Endothelial cell of umbilical vein (primary cell): Measurements from ENCODE around the gene FHOD3. TPM values are rescaled to one million over a fixed set of nuclear protein-coding genes. Genes with fewer than 3 reads are reported as not detected.

Source experiments
- BruUV-seq: library from RNA; stranded (reverse); fragments of 400-500 nt; replicated peaks from 2 replicates; lab custom pipeline; 2021; lab: Mats Ljungman, UMichigan
- CTCF ChIA-PET: fragments of 300-600, 350-600 bp; sonication (Branson Sonifier 250); formaldehyde crosslinking; loops from one replicate; lab custom pipeline; 2021; ENCODE audit warnings: antibody characterized with exemption, inconsistent platforms; lab: Charles Lee
- POLR2A ChIA-PET: fragments of 300-600, 350-600 bp; sonication (Branson Sonifier 250); formaldehyde crosslinking; loops from one replicate; lab custom pipeline; 2021; ENCODE audit warnings: antibody characterized with exemption, inconsistent platforms; lab: Charles Lee
- DNase-seq: peaks from one replicate; pipeline ENCODE4 v3.0.0-alpha.2; 2011; ENCODE audit warnings: low read depth, low spot score
- FAIRE-seq: peaks from 2 replicates; lab custom pipeline; 2011; peaks lifted over from hg19 to GRCh38; lab: Jason Lieb, UNC
- H2AFZ ChIP-seq: 2 replicates; pipeline ENCODE4 v1.6.0; 2012; ENCODE audit warnings: low read depth, low read length, control low read depth, inconsistent platforms
- H3K27ac ChIP-seq: 2 replicates; pipeline ENCODE4 v1.5.1; 2011; ENCODE audit warnings: low read depth, mild to moderate bottlenecking, control low read depth, low read length, moderate library complexity; ENCODE audit not compliant: insufficient read depth
- H3K27me3 ChIP-seq, 2 experiments: 2 replicates each; pipeline versions ENCODE4 v1.6.0 to v1.6.1; 2011; ENCODE audit warnings: low read length in 2 of 2, mixed read lengths in 1 of 2; ENCODE audit not compliant: control insufficient read depth in 2 of 2, insufficient read depth in 2 of 2
- H3K36me3 ChIP-seq, 2 experiments: 2 replicates in 1 of 2; 3 replicates in 1 of 2; pipeline ENCODE4 v1.5.1; 2011; ENCODE audit warnings: low read length in 2 of 2, mild to moderate bottlenecking in 1 of 2, moderate library complexity in 1 of 2; ENCODE audit not compliant: control insufficient read depth in 2 of 2, insufficient read depth in 2 of 2; ENCODE audit errors: extremely low read depth in 1 of 2
- H3K4me1 ChIP-seq: 3 replicates; pipeline ENCODE4 v1.5.1; 2011; ENCODE audit warnings: mild to moderate bottlenecking, low read length; ENCODE audit not compliant: control insufficient read depth, insufficient read depth; ENCODE audit errors: extremely low read depth
- H3K4me2 ChIP-seq: 2 replicates; pipeline ENCODE4 v1.6.1; 2011; ENCODE audit warnings: low read length, control low read depth, mixed read lengths; ENCODE audit not compliant: insufficient read depth
- H3K4me3 ChIP-seq, 3 experiments: fragments of 200-600 bp in 1 of 3; sonication (generic), shearing (Covaris generic) in 1 of 3; replicated peaks in 1 of 3; 2 replicates each; pipeline ENCODE4 v1.5.1; 2011 to 2016; ENCODE audit warnings: control low read depth in 3 of 3, low read length in 3 of 3, mild to moderate bottlenecking in 2 of 3, inconsistent platforms in 1 of 3, low read depth in 1 of 3, moderate library complexity in 1 of 3; ENCODE audit not compliant: insufficient read depth in 1 of 3
- H3K79me2 ChIP-seq: 2 replicates; pipeline ENCODE4 v1.6.0; 2012; ENCODE audit warnings: low read length, inconsistent platforms; ENCODE audit not compliant: control insufficient read depth, insufficient read depth
- H3K9ac ChIP-seq: replicated peaks from 2 replicates; pipeline ENCODE3; 2011; ENCODE audit warnings: low read length, control low read depth; ENCODE audit not compliant: insufficient read depth; ENCODE audit errors: extremely low read depth
- H3K9me1 ChIP-seq: replicated peaks from 3 replicates; pipeline ENCODE4 v1.6.0; 2011; ENCODE audit warnings: mild to moderate bottlenecking, low read length; ENCODE audit not compliant: control insufficient read depth, insufficient read depth; ENCODE audit errors: extremely low read depth
- H3K9me3 ChIP-seq: replicated peaks from 2 replicates; pipeline ENCODE4 v1.5.1; 2012; ENCODE audit warnings: low read length, inconsistent platforms; ENCODE audit not compliant: control insufficient read depth, insufficient read depth
- H4K20me1 ChIP-seq: replicated peaks from 2 replicates; pipeline ENCODE3; 2011; ENCODE audit warnings: mild to moderate bottlenecking, low read length; ENCODE audit not compliant: control insufficient read depth, insufficient read depth; ENCODE audit errors: extremely low read depth
- EZH2 ChIP-seq: IDR thresholded peaks from 2 replicates; pipeline ENCODE4 v1.6.1; 2012; ENCODE audit warnings: borderline replicate concordance, low read depth, mild to moderate bottlenecking, moderate library complexity, low read length, inconsistent platforms; ENCODE audit not compliant: severe bottlenecking
- FOS ChIP-seq: IDR thresholded peaks from 2 replicates; pipeline ENCODE4 v1.6.1; 2011; ENCODE audit warnings: mild to moderate bottlenecking, low read length, moderate library complexity, borderline replicate concordance; ENCODE audit not compliant: insufficient read depth
- GATA2 ChIP-seq: IDR thresholded peaks from 2 replicates; pipeline ENCODE4 v1.7.0; 2011; ENCODE audit warnings: low read depth, mild to moderate bottlenecking, moderate library complexity, mixed read lengths, low read length; ENCODE audit not compliant: insufficient read length, insufficient read depth
- JUN ChIP-seq: IDR thresholded peaks from 2 replicates; pipeline ENCODE4 v1.6.1; 2011; ENCODE audit warnings: borderline replicate concordance, low read depth; ENCODE audit not compliant: insufficient read length, insufficient read depth
- MAX ChIP-seq: IDR thresholded peaks from 2 replicates; pipeline ENCODE4 v1.6.1; 2011; ENCODE audit not compliant: insufficient read depth, insufficient read length
- MYC ChIP-seq: IDR thresholded peaks from one replicate; pipeline ENCODE4 v1.6.1; 2011; ENCODE audit warnings: mild to moderate bottlenecking, low read depth, low read length
- POLR2A ChIP-seq: IDR thresholded peaks from 2 replicates; pipeline ENCODE4 v1.6.1; 2012; ENCODE audit warnings: low read depth, mild to moderate bottlenecking, control low read depth, low read length
- POLR2AphosphoS5 ChIP-seq: IDR thresholded peaks from 2 replicates; pipeline ENCODE4 v1.6.1; 2012; ENCODE audit warnings: low read depth, mild to moderate bottlenecking, control low read depth, low read length, moderate library complexity; ENCODE audit not compliant: insufficient read depth
- dilution Hi-C: fragments of 300-500 bp; cut with MboI; formaldehyde crosslinking; loops from one replicate; pipeline ENCODE4 v1.15.0; 2019; ENCODE audit warnings: low sequenced_read_pairs; ENCODE audit not compliant: extremely low pct_ligation_motif_present
- intact Hi-C: fragments of 100-400 bp; cut with micrococcal nuclease; formaldehyde crosslinking; loops from one replicate; pipeline ENCODE4 v1.10.0; 2022
- polyA plus RNA-seq, 4 experiments: library from polyadenylated mRNA; depleted of rRNA in 3 of 4; stranded (reverse) in 3 of 4; unstranded in 1 of 4; fragments of >200 nt; gene quantifications; 2 replicates each; pipeline versions ENCODE4 v1.2.1 to v1.2.3, GENCODE V29; 2011 to 2012; ENCODE audit warnings: missing spikeins in 1 of 4
- total RNA-seq: library from RNA; stranded (reverse); gene quantifications from 2 replicates; pipeline ENCODE4 v1.2.3, GENCODE V29; 2021
- TF ChIP-seq, protein P1 (sequence below), 2 donors: IDR thresholded peaks; 1 replicate in 1 of 2; 2 replicates in 1 of 2; pipeline ENCODE4 v1.5.1; 2011; ENCODE audit warnings: low read length in 2 of 2, mild to moderate bottlenecking in 2 of 2, moderate library complexity in 2 of 2, control low read depth in 1 of 2, inconsistent platforms in 1 of 2, low read depth in 1 of 2; ENCODE audit not compliant: insufficient read depth in 1 of 2; ENCODE audit errors: extremely low read depth in 1 of 2

FHOD3 gene
- total and polyA plus RNA-seq, 2 donors (not counting 3 experiments of a cell fraction or from before 2014, with no cell fraction given): 0.06 to 1.5 TPM

DNA sequence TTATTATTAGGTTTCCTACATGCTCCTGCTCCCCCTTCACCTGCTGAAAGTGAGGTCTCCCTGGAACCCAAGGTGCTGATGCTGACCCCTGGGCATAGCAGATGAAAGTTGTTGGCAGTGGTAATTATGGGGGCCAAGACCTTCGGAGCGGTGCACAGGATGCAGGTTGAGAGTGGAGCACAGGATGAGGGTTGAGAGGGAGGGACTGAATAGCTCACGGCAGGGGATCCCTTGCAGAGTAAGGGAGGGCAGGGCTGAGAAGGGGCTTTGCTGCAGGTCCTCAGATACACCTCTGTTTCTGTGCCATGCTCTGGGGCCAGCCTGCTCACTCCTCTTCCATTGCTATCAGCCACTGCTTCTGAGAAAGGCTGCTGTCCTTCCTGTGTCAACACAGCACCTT, 163.3 kb downstream of the FHOD3 start:
- Histone ChIP-seq H3K9me1 (no peaks in the 10 kb centered on the region), H3K79me2 (no peaks in the 10 kb centered on the region), H3K36me3 (no peaks in the 10 kb centered on the region), H3K4me1 (no peaks in the 10 kb centered on the region), H4K20me1 (no peaks in the 10 kb centered on the region), H3K27me3 (peaks cover 0 to 2% of the 10 kb centered on the region in 2 experiments), H3K4me3 (no peak overlapping the region), H3K9ac (no peak overlapping the region), H3K4me2 (no peak overlapping the region), H3K27ac (no peak overlapping the region), H3K9me3 (no peaks in the 10 kb centered on the region), H2AFZ (no peak overlapping the region)
- ChIA-PET POLR2A (no interaction called here), CTCF (interaction anchor here (1.2 to 1.4 kb wide), 2 partner anchors 15 to 24 kb away, joined by 3 to 5 read pairs; no protein-coding TSS in a partner anchor)
- FAIRE-seq: no peak
- dilution Hi-C loops: no loop called here
- TF ChIP-seq POLR2AphosphoS5 (no peak), EZH2 (no peak), MAX (no peak), GATA2 (no peak), JUN (no peak), MYC (no peak), POLR2A (no peak), FOS (no peak)
- no TSS peak for BruUV-seq
- intact Hi-C loops: no loop called here
- DNase-seq: no peak

GRCh38 chr18:36461551-36461987, 164.1 kb downstream of the FHOD3 start:
- H3K27ac ChIP-seq: no peak overlapping the region
- no peak overlapping the region for H2AFZ ChIP-seq
- no peaks in the 10 kb centered on the region for H3K9me3 ChIP-seq
- FAIRE-seq: no peak
- BruUV-seq: no TSS peak
- ChIA-PET CTCF (interaction anchor here (1.2 to 1.4 kb wide), 3 partner anchors 13 to 25 kb away, joined by 3 to 5 read pairs (median 3); no protein-coding TSS in a partner anchor), POLR2A (no interaction called here)
- no peaks in the 10 kb centered on the region for H3K79me2 ChIP-seq
- H3K4me3 ChIP-seq: no peak overlapping the region
- no peaks in the 10 kb centered on the region for H4K20me1 ChIP-seq
- dilution Hi-C loops: no loop called here
- H3K4me1 ChIP-seq: no peaks in the 10 kb centered on the region
- H3K4me2 ChIP-seq: no peak overlapping the region
- peaks cover 0 to 2% of the 10 kb centered on the region in 2 experiments for H3K27me3 ChIP-seq
- no peak for DNase-seq
- no peak overlapping the region for H3K9ac ChIP-seq
- no peaks in the 10 kb centered on the region for H3K9me1 ChIP-seq
- intact Hi-C loops: no loop called here
- TF ChIP-seq POLR2AphosphoS5 (no peak), EZH2 (no peak), MAX (no peak), FOS (no peak), GATA2 (no peak), JUN (no peak), MYC (no peak)
- TF ChIP-seq, protein P1, sequence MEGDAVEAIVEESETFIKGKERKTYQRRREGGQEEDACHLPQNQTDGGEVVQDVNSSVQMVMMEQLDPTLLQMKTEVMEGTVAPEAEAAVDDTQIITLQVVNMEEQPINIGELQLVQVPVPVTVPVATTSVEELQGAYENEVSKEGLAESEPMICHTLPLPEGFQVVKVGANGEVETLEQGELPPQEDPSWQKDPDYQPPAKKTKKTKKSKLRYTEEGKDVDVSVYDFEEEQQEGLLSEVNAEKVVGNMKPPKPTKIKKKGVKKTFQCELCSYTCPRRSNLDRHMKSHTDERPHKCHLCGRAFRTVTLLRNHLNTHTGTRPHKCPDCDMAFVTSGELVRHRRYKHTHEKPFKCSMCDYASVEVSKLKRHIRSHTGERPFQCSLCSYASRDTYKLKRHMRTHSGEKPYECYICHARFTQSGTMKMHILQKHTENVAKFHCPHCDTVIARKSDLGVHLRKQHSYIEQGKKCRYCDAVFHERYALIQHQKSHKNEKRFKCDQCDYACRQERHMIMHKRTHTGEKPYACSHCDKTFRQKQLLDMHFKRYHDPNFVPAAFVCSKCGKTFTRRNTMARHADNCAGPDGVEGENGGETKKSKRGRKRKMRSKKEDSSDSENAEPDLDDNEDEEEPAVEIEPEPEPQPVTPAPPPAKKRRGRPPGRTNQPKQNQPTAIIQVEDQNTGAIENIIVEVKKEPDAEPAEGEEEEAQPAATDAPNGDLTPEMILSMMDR (IDR thresholded peaks at IDR 0.05; ENCODE audit: extremely low read depth in 1 of 2, insufficient read depth in 1 of 2, low read depth in 1 of 2, low read length in 2 of 2): no peak
- no peaks in the 10 kb centered on the region for H3K36me3 ChIP-seq
